LNCAP (cell line): ENCODE results near the gene CHMP6.

Experiments
- CTCF ChIP-seq: fragments of 450-650 bp; IDR thresholded peaks from 2 replicates; pipeline ENCODE4 v1.5.1; 2017; ENCODE audit warnings: mild to moderate bottlenecking

The CHMP6 gene

GRCh38 chr17:80991645-80992076 is at the start of gene CHMP6:
Gene CHMP6 (plus strand): TSS chr17:80991841. CDS start chr17:80991919, 78 bp downstream.
- peak; percentile 24; the same call in 1 of the 2 replicates for TF ChIP-seq CTCF

DNA sequence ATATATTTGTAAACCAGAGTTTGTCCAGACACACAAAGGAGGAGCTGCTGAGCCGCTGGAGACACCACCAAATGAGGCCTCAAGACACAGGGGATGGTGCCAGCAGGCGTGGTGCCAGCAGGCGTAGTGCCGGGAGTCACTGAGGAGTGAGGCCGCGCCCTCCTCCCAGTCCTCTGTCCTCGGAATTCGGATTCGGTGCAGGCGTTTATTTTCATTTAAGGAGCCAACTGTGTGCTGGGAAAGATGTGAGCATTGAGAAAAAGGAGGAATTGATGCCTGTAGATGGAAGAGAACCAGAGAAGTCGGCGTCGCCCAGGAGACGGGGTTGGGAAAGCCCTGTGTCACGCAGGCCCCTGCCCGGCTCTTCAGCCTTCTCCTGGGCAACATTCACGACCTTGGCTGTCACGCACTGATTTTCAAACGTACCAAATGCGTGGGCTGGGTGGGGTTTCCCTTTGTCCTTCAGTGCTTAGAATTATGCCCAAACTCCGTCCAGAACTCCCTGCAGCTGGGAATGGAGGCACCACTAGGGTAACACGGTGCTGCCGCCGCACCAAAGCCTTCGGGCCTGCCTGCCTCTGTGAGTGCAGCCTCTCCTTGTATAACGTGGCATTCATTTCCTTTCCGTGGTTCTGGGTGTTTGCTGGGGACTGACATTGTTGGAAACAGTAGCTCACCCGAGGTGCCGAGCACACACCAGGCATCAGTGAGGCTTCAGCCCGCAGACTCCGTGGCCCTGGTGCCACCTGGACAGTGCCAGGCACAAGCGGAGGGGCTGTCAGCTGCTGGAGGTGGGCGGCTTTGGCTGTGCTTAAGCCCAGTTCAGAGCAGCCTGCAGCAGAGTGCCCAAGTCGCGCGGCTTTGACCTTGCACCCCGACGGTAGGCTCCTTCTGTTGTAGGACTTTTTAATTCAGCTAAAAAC is 49.0 kb upstream of the CHMP6 start:
- TF ChIP-seq CTCF = no peak; the same call in 1 of the 2 replicates

GRCh38 chr17:80943346-80944145 is 48.1 kb upstream of the CHMP6 start:
- TF ChIP-seq CTCF = no peak

DNA sequence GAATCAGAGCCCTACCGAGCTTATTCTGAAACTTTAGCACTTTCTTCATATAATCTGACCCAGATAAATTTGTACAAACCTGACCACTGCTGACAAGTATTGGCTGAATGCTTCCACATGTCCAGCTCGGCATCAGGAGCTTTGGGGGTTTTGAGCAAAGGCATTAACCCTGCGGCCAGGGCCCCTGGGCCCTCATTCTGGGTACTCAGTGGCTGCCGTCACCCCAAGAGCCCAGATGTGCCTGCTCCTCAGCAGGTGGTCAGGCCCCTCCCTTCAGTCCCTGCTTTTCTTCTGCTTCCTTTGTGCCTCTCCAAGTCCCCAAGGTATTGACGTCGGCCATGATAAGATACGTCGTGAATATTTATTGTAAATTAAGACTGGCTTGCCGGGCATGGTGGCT is 47.3 kb upstream of the CHMP6 start:
- TF ChIP-seq CTCF = no peak

DNA sequence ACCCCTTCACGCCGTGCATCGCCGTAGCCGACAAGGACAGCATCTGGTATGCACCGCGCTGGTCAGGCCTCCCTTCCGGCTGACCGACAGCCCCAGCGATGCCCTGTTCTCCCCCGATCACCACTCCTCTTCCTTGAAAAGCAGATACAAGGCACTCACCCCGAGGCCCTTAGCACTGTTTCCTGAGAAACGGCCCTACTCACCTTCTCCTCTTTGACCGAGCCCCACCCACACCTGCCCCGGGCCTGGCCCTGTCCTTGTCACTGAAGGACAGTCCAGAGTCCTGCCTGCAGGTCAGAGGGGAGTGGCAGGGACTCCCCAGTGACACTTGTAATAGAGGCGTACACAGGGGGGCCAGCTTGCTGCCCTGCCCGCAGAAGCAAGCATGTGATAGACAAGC is 45.9 kb upstream of the CHMP6 start:
- no peak for TF ChIP-seq CTCF

DNA sequence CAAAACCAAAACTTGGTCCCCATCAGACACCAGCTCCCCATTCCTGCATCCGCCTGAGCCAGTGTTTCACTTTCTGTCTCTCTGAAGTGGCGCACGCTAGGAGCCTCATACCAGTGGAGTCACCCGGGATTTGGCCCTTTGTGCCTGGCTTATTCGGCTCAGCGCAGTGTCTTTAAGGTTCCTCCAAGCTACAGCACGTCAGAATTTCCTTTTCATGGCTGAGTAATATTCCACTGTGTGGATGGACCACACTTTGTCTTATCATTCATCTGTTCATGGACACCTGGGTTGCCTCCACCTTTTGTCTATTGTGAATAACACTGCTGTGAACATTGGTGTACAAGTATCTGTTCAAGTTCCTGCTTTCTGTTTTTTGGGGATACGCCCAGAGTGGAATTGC is 45.2 kb upstream of the CHMP6 start:
- TF ChIP-seq CTCF = no peak

GRCh38 chr17:80947200-80947940 is 44.3 kb upstream of the CHMP6 start:
- TF ChIP-seq CTCF = no peak
